HG03025 (cell line): ENCODE data around the gene USH2A.

ENCODE experiments used
- ATAC-seq: cut with Tn5 transposase; IDR thresholded peaks from one replicate; pipeline ENCODE4 v1.9.1; 2021; ENCODE audit warnings: mild to moderate bottlenecking, moderate library complexity; ENCODE audit not compliant: unreplicated experiment, low FRiP score

The USH2A gene

DNA sequence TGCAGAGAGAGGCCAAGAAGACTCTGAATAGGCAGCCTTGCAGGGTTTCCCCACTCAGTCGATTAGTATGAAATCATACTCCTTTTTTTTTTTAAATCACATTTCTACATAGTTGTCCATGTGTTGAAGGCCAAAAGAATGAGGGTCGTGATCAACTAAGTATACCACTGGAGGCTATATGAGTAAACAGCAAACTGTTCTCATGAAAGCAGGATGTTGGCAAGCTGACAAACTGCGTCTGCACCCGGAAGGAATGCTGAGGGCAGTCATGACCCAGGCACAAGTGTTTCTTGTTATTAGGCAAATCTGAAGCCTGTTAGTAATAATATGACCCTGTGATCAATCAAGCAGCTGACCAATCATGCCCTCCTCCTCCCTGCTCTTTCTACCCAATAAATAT is 213.2 kb downstream of the USH2A start:
- ATAC-seq, result no peak

DNA sequence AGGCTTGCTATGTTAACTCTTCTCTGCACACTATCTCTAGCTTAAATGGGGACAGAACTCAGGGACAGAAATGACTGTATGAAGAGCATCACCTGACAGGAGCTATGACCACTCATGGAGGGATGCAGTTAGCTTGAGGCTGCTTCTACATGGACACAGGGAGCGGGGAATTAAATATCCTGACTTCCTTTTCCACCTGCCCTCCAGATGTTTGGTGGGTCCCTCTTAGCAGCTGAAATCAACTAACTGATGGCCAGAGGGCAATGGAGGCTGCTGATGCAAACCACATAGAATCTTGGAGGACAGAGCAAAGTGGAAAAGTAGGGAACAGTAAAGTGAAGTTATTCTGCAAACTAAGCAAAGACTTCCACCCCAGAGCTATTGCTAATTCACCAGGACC is 214.1 kb downstream of the USH2A start:
- no peak for ATAC-seq

DNA sequence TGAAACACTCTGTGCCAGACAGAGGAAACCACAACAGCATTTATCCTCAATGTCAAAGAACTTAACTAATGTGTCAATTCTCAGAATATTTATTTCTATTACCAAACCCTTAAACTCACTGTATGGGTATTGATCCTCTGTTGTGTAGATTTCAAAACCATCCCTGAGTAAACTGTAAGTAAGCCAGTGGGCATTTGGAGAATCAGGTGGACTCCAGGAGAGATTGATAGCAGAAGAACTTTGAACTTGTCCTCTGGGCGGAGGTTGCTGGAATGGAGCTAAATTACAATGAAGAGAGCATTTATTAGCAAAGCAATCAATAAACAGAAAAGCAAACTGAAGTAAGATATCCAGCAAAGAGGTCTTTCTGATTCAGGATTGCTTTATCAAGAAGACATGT is 216.1 kb downstream of the USH2A start:
- ATAC-seq, result no peak

DNA sequence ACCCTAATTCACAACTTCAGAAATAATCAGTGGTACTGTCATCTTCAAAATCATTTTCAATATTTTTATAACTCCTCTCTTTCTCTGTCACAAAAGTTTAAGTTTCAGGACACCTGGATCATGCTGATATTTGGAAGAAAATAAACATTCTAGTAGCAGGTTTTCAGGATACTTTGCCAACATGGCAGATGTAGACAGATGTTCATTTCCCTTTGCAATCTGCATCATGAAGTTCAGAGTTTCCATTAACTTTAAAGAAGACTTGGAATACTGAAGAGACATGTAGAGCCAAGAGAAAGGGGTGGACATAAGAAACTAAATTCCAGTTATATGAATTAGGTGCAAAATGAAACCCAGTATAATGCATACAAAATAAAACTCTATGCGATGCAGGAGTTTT is 218.1 kb downstream of the USH2A start:
- no peak for ATAC-seq

DNA sequence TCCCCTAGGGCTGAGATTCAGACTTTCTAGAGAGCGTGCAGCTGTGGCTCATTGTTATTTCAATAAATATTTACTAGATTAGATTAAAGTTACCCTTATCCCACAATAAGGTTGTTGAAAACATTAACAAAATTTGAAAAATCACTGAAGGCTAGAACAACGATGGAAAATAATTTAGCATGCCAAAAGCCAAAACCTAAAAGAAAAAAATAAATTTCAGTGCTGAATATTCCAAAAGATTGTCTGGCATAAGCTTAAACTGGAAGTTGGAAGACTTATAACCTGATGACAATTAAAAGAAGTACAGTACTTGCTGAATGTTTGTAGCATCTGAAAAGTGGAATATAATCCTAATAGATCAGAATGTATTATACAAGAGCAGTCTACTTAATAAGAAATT is 221.3 kb downstream of the USH2A start:
- no peak for ATAC-seq

DNA sequence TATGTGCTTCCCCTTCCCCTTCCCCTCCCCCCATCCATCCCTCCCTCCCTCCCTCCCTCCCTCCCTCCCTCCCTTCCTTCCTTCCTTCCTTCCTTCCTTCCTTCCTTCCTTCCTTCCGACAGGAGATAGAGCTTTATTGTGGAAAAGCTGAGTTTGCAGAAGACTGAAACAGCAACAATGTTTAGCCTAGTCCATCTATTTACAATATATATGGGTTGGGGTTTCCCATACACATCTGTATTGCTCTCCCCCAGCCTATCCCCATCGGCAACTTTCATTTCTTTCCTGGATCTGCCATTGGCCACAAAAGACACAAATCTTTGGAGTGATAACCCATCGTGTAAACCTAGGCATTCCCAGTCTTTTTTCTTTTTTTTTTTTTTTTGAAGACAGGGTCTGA is 222.3 kb downstream of the USH2A start:
- no peak for ATAC-seq

DNA sequence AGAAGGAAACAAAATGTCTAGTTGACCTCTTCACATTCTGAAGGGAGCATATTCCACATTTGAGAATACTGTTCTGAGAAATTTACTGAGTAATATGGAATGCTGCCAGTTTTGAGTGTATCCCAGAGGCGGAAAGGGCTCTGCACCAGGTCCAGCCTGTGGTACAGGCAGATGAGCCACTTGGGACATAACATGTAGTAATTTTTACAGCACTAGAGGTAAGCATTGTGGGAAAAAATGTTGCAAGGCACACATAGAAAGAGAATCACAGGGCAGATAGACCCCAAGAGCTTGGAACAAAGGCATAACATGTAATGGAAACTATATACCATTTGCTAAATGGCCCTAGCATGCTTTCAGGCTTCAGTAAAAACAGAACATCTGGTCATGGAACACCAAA is 228.5 kb downstream of the USH2A start:
- no peak for ATAC-seq

DNA sequence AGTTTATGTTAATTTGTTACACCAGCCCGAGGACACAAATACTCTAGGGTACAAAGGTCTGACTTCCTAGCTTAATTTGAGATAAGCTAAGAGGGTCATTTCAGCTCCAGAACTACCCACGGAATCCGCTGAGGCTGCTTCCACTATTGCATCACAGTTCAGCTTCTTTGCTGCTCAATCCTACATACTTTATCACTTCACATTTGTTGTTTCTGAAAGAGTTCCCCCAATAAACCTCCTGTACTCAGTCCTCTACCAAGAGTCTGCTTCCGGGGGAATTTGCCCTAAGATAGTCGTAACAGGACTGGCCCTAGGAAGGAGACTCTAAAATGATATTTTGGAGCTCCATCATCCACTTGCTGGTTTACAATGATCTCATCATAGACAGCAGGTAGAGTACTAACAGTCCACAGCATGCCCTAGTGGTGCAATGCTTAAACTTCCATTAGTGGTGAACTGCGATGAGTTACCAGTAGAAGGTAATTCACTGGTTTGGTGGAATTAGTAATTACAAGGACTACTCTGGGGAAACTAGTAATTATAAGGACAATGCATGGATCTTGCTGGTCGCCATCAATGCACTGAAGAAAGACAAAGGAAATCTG is 229.3 kb downstream of the USH2A start:
- no peak for ATAC-seq

DNA sequence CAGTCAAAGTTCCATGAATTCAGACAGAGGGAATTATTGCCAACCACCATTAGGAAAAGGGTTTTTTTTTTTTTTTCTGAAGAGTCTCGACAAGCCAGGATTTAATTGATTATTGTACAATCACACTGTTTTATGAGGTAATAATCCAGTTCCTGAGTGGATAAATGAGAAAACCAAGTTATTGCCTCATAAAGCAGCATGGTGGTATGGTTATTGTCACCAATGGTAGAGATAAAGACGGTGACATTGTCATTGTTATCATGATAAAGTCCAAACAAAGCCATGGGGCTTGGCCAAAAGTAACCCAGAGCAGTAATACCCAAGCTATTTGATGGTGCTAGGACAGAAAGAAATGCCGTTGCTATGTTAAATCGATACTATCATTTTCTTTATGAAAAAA is 232.8 kb downstream of the USH2A start:
- ATAC-seq, result no peak

DNA sequence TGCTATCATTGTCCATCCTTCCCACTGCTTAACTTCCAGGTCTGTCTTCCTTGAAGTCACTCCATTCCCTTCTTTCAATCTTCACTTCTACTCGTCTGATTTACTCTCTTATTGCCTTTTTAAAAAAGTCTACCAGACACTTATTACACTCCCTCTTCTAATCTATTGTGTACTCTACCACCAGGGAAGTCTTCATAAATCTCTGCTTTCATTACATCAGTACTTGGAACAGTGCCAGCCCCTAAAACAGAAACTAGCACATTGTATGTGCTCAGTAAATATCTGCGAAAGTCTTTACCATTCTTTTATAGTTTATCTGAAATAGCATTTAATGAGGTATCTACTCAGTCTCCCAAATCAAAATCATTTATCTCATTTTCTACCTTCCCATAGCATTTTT is 236.4 kb downstream of the USH2A start:
- no peak for ATAC-seq

DNA sequence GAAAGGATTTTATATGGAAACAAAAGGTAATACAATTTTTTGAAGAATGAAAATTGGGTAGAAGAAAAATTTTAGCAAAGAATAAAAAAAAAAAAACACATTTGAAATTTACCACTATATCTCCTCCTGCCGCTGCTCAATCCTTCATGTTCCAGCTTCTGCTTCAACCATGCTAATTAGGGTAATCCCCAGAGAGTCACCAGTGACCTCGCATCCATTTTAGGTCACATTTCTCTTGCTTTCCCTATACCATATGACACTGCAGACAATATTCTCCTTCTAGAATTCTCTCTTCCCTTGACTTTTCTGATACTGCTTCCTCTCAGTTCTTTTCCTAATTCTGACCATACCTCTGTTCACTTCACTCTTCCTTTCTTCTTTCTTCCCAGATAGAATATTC is 237.1 kb downstream of the USH2A start:
- no peak for ATAC-seq

DNA sequence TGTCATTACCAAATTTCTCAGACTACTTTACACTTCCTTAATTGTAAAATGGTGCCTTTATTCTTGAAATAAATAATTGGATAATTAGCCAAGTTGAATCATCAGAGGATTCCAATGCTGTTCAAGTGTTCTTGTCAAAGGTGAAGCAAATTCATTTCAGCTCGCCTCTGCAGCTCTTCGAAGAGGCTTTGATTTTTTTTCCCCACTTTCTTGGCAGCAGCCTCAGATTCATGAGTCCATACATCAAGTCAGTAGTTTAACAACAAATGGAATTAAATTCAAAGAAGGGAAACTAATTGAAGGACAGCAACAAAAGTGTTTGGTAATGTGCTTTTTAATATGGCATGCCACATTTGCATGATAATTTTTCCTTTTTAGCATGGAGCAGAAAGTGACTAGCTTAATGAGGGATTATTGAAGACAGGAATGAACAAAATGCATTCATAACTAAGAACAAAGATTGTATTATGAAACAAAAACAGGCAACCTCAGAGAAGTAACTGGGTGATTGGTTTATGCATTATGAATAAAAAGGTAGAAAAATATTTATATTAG is 239.0 kb downstream of the USH2A start:
- no peak for ATAC-seq

DNA sequence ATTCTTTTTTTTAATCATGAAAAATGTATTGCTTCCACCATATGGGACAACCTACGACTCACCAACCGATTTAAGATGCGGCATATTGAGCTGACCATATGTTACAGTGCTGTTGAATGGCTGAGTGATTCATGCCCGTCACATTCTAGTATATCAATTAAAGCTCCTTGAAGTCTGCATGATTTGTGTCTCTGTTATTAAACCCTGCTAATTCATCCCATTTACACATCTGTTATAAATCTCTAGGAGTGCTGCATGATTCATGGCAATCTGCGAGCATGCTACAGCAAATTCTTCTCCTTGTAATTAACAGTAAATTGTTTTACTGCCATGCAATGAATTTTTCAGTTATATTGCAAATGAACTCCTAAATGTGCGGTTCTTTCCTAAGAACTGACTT is 239.8 kb downstream of the USH2A start:
- ATAC-seq, result no peak

DNA sequence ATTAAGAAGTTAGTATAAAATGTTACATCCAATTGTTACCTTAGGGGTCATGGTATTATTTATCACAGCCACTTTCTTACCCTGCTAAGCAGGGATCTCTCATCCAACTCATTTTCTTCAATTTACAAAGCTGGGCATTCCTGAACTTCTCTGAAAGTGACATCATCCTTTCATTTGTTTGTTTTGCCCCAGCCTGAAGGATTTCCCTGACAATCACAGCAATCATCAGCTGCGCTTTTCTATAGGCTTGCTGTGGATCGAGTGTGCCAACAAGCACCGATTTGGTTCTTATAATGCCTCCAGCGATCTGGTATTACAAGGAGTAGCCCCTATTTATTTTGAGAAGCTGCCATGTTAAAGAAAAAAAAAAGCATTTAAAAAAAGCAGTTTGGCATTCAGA is 240.2 kb downstream of the USH2A start:
- ATAC-seq, result no peak

DNA sequence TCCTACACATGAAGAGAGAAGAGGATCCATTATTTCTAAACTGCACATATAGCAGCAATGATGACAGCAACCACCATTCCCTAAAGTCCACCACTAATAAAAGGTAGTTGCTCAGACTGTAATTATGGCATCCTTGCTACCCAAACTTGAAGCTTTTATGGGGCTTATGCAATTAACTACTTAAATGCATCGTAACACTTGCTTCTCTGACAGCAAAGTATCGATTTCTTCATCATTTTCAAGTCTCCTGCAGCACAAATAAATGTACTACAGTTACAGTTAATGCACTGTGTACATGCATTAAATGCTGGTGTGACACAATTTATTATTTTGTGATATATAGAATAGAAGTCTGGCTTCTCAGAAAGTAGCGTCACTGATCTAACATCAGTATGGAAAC is 241.7 kb downstream of the USH2A start:
- no peak for ATAC-seq

DNA sequence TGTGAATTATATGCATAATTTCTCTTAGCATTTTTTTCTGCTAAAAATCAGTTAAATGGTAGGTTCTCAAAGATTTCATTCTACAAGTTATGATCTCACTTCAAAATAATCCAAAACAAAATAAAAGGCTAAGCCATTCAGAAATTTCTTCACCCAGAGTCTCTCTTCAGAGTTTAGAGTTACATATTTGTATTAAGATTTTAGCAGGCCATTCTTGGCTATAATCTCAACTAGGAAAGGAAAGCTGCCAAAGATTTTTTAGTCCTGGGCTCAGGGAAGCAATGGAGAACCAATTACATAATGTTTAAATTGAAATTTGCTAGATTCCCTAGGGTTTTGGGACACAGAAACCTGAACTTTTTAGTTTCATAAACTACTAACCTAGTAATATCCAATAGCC is 245.0 kb downstream of the USH2A start:
- no peak for ATAC-seq

DNA sequence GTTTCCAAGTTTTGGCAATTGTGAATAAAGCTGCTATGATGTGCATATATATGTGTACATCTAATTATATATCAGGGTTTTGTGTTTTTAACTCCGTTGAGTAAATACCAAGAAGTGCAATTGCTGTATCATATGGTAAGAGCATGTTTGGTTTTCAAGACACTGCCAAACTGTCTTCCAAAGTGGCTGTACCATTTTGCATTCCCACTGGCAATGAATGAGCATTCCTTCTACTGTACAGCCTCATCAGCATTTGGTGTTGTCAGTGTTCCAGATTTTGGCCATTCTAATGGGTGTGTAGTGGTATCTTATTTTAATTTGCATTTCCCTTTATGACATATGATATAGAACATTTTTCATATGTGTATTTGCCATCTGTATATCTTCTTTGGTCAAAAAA is 246.3 kb downstream of the USH2A start:
- no peak for ATAC-seq

DNA sequence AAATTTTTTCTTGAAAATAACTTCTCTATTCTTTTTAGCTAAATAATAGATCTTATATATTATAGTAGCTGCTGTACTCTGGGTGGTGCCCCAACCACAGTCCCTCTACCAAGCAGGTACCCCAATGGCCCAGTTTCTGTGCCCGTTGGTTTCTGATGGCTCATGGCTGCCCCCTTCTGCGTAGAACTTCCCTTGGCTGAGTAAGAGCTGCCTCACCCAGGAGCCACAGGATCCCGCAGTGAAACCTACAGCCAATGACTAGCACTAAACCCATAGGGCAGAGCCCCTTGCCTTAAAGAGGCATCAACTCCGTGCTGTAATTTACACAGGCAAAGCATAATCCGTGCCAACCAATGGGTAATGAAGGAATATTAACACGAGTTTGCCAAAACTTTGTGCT is 247.5 kb downstream of the USH2A start:
- no peak for ATAC-seq

DNA sequence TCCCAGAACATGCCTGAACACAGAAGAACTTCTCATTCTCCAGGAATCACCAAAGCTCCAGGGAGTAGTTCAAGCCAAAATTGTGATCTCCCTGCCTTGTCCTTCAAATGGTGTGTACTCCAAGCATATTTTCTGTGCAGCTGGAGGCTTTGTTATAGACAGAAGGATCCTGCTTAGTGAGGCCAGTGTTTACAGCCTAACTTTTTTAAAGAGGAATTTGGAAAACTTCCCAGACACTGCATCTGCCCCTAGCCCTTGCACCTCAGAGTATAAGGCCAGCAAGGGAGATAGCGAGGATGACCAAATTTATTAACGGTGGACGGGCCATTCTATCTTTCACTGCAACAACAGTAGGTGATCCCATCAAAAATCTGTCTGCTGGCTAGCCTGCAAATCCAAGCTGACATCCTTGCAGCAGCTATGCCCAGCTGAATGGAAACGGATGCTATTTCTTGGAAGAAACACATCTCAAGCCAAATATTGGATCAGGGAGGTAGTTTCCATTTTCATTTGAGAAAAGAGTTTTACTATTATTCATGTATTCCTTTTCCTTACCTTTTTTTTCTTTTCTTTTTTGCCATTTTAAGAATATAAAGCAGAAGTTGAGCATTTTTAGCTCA is 249.8 kb downstream of the USH2A start:
- ATAC-seq, result no peak

DNA sequence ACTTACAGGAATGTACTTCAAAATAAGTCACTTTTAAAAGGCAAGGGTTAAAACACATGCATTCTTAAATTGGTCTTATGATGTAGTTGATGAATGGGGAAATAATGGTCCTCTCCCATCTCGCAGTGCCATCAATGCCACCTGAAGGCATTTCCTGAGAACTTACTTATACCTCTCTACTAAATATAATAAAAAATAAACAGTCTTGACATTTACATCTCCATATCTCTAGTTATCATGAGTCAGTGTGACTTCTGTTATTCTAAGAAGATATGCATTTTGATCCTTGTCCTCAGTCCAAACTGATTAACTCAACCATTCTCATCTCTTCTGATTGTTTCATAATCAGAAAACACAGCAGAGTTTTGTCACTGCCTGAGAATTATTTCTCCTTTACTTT is 253.9 kb downstream of the USH2A start:
- no peak for ATAC-seq

DNA sequence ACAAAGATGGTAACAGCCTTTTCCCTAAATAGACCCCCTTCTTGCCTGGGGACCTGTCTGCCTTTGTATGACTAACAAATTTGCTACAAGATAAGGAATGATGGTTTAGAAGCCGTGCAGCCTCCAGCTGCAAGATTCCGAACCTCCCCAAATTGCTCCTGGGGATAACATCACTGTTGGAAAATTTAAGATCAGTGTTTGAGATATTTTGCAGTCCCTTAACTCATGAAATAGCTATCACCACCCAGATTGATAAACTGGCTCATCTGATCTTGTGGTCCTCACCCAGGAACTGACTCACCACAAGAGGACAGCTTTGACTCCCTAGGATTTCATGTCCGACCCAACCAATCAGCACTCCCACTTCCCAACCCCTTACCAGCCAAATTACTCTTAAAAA is 254.7 kb downstream of the USH2A start:
- ATAC-seq, result no peak

DNA sequence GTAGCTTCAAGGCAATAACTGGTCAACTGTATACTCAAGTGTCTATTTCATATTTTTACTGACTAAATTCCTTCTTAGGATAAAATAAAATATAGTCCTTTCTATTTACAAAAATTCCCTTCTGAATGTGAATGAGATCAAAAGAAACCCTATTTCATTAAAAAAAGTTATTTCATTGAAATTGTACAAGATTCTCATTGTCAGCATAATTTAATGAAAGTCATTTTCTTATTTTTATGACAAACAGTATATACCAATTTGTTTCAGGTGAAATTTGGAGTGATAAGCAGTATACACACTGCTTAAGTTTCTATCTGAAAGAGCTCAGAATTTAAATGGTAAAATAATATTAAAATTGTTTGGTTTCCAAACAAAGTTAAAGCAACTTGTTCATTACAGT is 269.2 kb downstream of the USH2A start:
- no peak for ATAC-seq

DNA sequence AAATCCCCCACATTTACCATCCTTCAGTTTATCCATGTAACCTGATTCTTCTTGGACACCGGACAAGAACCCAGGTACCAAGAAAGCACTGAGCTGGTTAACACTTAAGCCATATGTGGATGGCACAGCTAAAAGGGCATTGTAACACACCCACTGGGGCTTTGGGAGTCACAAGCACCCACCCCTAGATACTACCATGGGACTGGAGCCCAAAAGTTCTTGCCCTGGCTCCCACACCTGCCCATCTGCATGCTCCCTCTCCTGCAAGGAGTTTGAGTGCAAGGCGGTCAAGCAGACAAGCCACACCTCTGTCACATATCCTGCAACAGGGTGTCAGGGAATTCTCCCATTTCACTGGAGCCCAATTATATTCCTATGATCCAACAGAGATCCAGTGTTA is 270.1 kb downstream of the USH2A start:
- no peak for ATAC-seq
